Suprapubic skin (tissue), 4 donors: ENCODE results near the gene MED15.

Experiments
- EP300 ChIP-seq: sonication (generic); formaldehyde crosslinking; IDR thresholded peaks from one replicate; pipeline ENCODE4 v1.6.1; 2017; ENCODE audit warnings: antibody characterized with exemption
- POLR2A ChIP-seq, 2 donors: fragments of 450-650 bp; IDR thresholded peaks; one replicate each; pipeline ENCODE4 v1.6.1; 2017; ENCODE audit warnings: antibody characterized with exemption in 2 of 2, mild to moderate bottlenecking in 2 of 2, moderate library complexity in 2 of 2
- POLR2AphosphoS5 ChIP-seq, 3 donors: sonication (generic); formaldehyde crosslinking; IDR thresholded peaks; one replicate each; pipeline ENCODE4 v1.6.1; 2017; ENCODE audit warnings: antibody characterized with exemption in 3 of 3
- TF ChIP-seq, protein P1 (sequence below), 2 donors: fragments of 200-600 bp in 1 of 2; fragments of 450-650 bp in 1 of 2; sonication (generic) in 1 of 2; IDR thresholded peaks; one replicate each; pipeline ENCODE4 v1.5.1; 2016 to 2019; ENCODE audit warnings: antibody characterized with exemption in 2 of 2, mild to moderate bottlenecking in 1 of 2, moderate library complexity in 1 of 2

DNA sequence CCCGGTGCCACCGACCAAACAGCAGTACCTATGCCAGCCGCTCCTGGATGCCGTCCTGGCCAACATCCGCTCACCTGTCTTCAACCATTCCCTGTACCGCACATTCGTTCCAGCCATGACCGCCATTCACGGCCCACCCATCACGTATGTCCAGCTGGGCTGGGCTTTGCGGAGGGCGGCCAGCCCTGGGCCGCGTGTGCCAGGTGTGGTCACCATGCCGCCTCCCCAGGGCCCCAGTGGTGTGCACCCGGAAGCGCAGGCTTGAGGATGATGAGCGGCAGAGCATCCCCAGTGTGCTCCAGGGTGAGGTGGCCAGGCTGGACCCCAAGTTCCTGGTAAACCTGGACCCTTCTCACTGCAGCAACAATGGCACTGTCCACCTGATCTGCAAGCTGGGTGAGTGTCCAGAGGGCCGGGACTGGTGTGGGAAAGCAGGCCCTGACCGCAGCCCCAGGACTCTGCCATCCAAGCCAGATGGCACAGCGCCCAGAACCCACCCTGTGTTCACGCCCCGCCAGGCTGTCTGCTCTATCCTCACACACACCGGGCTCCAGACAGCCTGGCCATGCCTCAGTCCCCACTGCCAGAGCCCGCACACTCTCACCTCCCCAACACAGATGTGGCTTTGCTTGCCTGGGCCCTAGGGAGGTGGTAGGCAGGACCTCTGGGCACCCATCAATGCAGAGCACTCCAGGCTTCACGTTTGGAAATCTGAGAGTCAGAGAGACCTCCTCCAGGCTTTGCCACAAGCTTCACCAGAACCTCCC, 77.6 kb downstream of the MED15 start:
- TF ChIP-seq, protein P1, sequence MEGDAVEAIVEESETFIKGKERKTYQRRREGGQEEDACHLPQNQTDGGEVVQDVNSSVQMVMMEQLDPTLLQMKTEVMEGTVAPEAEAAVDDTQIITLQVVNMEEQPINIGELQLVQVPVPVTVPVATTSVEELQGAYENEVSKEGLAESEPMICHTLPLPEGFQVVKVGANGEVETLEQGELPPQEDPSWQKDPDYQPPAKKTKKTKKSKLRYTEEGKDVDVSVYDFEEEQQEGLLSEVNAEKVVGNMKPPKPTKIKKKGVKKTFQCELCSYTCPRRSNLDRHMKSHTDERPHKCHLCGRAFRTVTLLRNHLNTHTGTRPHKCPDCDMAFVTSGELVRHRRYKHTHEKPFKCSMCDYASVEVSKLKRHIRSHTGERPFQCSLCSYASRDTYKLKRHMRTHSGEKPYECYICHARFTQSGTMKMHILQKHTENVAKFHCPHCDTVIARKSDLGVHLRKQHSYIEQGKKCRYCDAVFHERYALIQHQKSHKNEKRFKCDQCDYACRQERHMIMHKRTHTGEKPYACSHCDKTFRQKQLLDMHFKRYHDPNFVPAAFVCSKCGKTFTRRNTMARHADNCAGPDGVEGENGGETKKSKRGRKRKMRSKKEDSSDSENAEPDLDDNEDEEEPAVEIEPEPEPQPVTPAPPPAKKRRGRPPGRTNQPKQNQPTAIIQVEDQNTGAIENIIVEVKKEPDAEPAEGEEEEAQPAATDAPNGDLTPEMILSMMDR (IDR thresholded peaks at IDR 0.05): no peak
- TF ChIP-seq EP300 (no peak), POLR2A (IDR thresholded peaks at IDR 0.05) (no peak), POLR2AphosphoS5 (IDR thresholded peaks at IDR 0.05) (no peak)
